GM10248 (cell line): ENCODE measurements around the gene GAMT.

ENCODE experiments used
- CTCF ChIA-PET: fragments of 300-600 bp; sonication (Branson Sonifier 250); formaldehyde crosslinking; extraction: SDS; loops from one replicate; lab custom pipeline; 2021; ENCODE audit warnings: antibody characterized with exemption; lab: Yijun Ruan, JAX
- POLR2A ChIA-PET: fragments of 350-650 bp; sonication (Branson Sonifier 250); formaldehyde crosslinking; extraction: SDS; loops from one replicate; lab custom pipeline; 2020; ENCODE audit warnings: antibody characterized with exemption; lab: Yijun Ruan, JAX
- DNase-seq: peaks from one replicate; pipeline ENCODE4 v3.0.0; 2012; ENCODE audit errors: extremely low spot score
- TF ChIP-seq, protein P1 (sequence below): IDR thresholded peaks from 2 replicates; pipeline ENCODE4 v1.5.1; 2012; ENCODE audit warnings: mild to moderate bottlenecking, low read depth; ENCODE audit errors: extremely low read depth, missing control alignments, control extremely low read depth

GAMT gene

DNA sequence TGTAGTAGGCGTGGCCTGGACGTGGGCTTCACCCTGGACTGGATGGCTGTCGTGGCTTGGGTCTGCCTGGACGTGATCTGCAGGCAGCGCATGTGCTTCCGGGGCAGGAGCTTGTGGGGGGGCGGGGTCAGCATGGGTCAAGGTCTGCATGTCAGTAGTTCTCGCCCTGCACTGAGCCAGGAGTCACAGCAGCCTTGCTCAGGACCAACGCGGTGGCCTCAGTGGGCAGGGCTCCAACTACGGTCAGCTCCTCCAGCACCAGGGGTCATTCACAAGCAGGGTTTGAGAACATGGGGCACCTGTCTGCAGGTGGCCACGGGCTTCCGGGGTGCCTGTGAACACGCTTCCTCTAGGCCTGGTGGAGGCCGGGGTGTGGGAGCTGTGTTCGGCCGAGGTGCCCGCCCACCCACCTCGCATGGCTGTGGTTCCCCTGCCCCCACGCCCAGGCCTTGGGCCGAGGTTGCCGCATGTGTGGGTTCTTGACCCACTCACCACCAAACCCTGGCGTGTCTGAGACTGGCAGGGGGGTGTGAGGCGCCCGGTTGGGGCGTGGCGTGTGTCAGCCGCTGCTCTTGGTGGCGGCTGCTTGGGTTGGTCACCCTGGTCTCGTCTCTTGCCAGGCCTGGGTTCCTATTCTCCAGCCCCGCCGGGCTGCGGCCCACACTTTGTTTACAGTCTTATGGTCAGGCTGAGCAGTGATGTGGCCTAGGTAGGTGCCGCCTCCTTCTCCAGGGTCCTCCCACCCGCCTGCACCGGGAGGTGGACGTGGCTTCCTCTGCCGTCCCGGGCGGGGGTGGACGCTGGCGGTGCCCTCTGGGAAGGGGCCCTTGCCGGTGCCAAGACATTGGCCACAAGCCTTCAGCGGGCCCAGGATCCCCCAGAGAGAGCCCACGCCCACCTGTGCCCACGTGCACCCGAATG lies 32.0 kb upstream of the GAMT start:
- CTCF ChIA-PET, result no interaction called here
- TF ChIP-seq, protein P1, sequence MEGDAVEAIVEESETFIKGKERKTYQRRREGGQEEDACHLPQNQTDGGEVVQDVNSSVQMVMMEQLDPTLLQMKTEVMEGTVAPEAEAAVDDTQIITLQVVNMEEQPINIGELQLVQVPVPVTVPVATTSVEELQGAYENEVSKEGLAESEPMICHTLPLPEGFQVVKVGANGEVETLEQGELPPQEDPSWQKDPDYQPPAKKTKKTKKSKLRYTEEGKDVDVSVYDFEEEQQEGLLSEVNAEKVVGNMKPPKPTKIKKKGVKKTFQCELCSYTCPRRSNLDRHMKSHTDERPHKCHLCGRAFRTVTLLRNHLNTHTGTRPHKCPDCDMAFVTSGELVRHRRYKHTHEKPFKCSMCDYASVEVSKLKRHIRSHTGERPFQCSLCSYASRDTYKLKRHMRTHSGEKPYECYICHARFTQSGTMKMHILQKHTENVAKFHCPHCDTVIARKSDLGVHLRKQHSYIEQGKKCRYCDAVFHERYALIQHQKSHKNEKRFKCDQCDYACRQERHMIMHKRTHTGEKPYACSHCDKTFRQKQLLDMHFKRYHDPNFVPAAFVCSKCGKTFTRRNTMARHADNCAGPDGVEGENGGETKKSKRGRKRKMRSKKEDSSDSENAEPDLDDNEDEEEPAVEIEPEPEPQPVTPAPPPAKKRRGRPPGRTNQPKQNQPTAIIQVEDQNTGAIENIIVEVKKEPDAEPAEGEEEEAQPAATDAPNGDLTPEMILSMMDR, result no peak

DNA sequence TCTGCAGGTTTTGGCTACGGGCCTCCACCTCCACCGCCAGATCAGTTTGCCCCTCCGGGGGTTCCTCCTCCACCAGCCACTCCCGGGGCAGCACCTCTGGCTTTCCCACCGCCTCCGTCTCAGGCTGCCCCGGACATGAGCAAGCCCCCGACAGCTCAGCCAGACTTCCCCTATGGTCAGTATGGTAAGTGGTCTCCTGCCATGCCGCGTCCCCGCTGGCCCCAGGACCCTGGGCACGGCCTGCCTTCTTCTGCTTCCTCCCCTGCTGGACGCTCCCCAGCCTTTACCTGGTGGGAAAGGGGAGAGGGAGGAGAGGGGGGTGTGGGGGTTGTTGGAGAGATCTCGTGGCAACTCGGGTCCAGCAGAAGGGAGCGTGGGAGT lies 31.2 kb upstream of the GAMT start:
- no peak for DNase-seq
- POLR2A ChIA-PET, result no interaction called here
- CTCF ChIA-PET, result no interaction called here

More for the DNA sequence above, 32.0 kb upstream of the GAMT start:
- POLR2A ChIA-PET, result no interaction called here
- no peak for DNase-seq

DNA sequence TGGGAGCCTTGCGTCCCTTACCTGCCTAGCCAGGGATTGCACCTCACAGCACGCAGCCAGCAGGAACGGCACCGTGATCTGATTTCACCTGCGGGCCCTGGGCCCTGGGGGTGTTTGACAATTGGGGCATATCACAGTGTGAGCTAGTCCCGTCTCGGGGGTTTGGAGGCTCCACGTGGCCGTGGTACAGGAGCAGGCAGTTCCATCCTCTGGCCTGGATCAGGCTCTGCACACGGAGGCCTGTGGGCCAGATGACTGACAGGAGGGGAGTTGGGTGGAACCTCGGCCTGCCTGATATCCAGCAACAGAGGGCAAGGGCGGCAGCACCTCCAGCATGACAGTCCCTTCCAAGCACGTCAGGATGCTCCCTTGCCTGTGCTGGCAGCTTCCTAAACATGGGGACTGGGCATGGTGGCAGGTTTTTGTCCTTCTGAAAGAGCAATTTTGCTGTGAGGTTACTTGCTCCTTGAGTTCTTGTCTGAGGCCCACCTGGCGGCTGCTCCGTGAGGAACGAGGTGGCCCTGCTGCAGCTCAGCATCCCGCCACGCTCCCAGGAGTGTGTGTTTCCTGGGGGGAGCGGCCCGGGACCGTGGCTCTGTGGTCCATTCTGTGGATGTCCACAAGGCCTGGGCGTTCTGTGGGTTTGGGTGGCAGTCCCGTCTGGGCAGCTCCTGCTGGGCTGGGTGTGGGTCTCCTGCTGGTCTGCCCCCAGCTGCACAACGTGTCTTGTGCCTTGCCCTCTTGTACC lies 30.6 kb upstream of the GAMT start:
- TF ChIP-seq, protein P1, result no peak
- DNase-seq, result no peak
- ChIA-PET POLR2A (interaction anchor here (0.6 kb wide), 1 partner anchor 228 kb away, joined by 4 read pairs; no protein-coding TSS in a partner anchor), CTCF (interaction anchor here (1.7 kb wide), 1 partner anchor 13 kb away, joined by 5 read pairs; no protein-coding TSS in a partner anchor)

More for the DNA sequence above, 31.2 kb upstream of the GAMT start:
- TF ChIP-seq, protein P1, result no peak

DNA sequence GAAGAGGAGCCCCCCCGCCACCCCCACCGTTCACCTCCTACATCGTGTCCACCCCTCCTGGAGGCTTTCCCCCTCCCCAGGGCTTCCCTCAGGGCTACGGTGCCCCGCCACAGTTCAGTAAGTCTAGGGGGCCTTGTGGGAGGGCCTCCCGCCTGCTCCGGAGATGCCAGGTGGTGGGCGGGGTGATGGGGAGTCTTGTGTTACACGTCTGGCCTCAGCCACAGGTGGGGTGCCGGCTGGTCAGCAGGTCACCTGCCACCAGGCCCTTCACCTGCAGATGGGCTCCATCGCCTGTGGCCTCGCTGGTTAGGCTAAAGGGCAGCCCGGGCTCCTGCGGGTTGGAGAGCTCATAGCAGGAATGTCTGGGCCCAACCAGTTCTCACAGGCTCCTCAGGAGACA lies 28.9 kb upstream of the GAMT start:
- CTCF ChIA-PET, result interaction anchor here (1.7 kb wide), 1 partner anchor 15 kb away, joined by 5 read pairs; no protein-coding TSS in a partner anchor
- POLR2A ChIA-PET, result no interaction called here

GRCh38 chr19:1429750-1430149 lies 28.4 kb upstream of the GAMT start:
- TF ChIP-seq, protein P1, result no peak
- CTCF ChIA-PET, result no interaction called here
- POLR2A ChIA-PET, result no interaction called here
- DNase-seq, result no peak

More for the DNA sequence above, 28.9 kb upstream of the GAMT start:
- DNase-seq, result no peak
- TF ChIP-seq, protein P1, result no peak

DNA sequence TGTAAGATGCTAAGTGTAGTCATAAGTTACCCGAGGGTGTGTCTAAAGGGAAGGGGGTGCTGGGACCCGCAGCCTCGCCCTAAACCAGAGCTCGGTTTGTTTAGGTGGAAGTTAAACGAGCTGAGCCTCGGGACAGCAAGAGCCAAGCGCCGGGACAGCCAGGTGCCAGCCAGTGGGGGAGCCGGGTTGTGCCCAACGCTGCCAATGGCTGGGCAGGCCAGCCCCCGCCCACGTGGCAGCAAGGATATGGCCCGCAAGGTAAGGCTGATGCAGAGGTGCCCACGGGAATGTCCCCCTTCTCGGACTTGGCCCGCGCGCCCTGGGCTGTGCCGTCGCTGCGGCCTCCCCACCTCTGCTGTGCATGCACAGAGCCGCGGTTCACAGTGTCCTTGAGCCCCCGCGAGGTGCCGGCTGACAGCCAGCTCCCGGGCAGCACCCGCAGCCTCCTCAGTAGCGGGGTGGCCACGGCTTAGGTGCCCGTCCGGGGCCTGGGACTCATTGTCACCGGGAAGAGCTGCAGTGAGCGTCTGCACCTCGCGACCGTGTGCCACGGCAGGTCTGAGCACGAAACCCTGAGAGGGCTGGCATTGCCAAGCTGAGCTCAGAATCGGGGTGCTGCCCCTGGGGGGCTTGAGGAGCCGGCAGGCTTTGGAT lies 27.5 kb upstream of the GAMT start:
- TF ChIP-seq, protein P1, result no peak
- ChIA-PET CTCF (interaction anchor here (1.1 kb wide), 1 partner anchor 9 kb away, joined by 4 read pairs; no protein-coding TSS in a partner anchor), POLR2A (no interaction called here)
- DNase-seq, result no peak
